Measurements from ENCODE around the gene DIP2C.
A peak's percentile ranks its signal among the peaks of the same experiment; 100 is the strongest.

The DIP2C gene

DNA sequence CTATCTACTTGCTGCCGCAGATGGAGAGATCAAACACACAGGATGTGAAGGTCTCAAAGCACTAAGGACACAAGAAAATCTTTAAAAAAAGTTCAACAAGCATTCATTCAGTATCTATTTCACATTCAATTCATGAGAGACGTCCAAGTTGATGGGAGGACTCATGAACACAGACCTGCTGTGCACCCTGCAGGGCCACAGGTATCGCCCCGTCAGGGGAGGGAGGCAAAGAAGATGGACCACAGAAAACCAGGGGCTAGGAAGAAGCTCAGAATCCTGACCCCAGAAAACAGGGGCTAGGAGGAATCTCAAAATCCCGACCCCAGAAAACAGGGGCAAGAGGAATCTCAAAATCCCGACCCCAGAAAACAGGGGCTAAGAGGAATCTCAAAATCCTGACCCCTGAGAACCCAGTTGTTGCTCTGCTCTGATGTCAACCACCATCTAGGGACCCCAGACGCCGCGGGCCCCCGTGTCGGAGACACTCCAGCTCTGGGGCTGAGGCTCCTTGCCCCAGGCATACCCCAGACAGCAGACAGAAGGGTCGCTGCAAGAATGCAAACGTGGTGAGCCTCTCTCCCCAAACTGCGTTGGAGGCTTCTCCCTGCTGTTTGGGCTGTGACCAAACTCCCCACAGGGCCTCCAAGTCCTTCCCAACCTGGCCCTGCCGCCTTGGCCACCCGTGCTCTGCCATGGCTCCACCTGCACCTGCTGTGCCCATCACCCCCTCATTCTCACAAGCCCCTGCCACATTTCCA is 197.6 kb downstream of the DIP2C start:
- Histone ChIP-seq H4K91ac (ENCODE audit: low read depth, low read length) (peak overlapping the region; percentile 75), H3K23ac (ENCODE audit: low read length) (no peak overlapping the region), H4K12ac (ENCODE audit: low read depth, low read length) (peak overlapping the region; percentile 22), H2BK120ac (ENCODE audit: insufficient read depth, low read length, poor library complexity) (peak overlapping the region; percentile 35), H3K27me3 (ENCODE audit: insufficient read depth, low read length) (no peaks in the 10 kb centered on the region), H3K14ac (ENCODE audit: low read length) (no peak overlapping the region), H3K18ac (ENCODE audit: low read length) (peak overlapping the region; percentile 25), H3K9me3 (ENCODE audit: insufficient read depth, low read depth, low read length) (no peaks in the 10 kb centered on the region), H4K8ac (ENCODE audit: low read depth, low read length) (peak overlapping the region; percentile 54), H3K4me1 (ENCODE audit: control insufficient read depth in 1 of 2, insufficient read depth in 2 of 2, low read length in 2 of 2) (peaks cover 16 to 18% of the 10 kb centered on the region in 2 experiments), H2BK5ac (ENCODE audit: low read depth, low read length, poor library complexity) (no peak overlapping the region), H3K9ac (ENCODE audit: low read length) (no peak overlapping the region), H3K4me3 (ENCODE audit: low read depth, low read length) (no peak overlapping the region), H3K4ac (ENCODE audit: low read depth, low read length) (no peak overlapping the region), H3K27ac (ENCODE audit: low read depth, low read length) (no peak overlapping the region), H3K79me2 (ENCODE audit: control insufficient read depth, insufficient read depth, low read length, poor library complexity) (no peaks in the 10 kb centered on the region), H3K79me1 (ENCODE audit: low read length) (peaks cover 3% of the 10 kb centered on the region), H2BK12ac (ENCODE audit: low read length) (no peak overlapping the region), H3K4me2 (ENCODE audit: low read length) (no peak overlapping the region), H2AK5ac (ENCODE audit: low read length) (no peak overlapping the region), H3K36me3 (ENCODE audit: control insufficient read depth in 1 of 2, insufficient read depth in 2 of 2, low read length in 2 of 2) (no peaks in the 10 kb centered on the region), H2AFZ (ENCODE audit: insufficient read depth, low read length, poor library complexity) (no peak overlapping the region)
- no CpG with 5 or more reads among the region's 16 CpGs for WGBS (ENCODE audit: extremely low coverage, insufficient coverage, insufficient read length)
- no peak for DNase-seq

DNA sequence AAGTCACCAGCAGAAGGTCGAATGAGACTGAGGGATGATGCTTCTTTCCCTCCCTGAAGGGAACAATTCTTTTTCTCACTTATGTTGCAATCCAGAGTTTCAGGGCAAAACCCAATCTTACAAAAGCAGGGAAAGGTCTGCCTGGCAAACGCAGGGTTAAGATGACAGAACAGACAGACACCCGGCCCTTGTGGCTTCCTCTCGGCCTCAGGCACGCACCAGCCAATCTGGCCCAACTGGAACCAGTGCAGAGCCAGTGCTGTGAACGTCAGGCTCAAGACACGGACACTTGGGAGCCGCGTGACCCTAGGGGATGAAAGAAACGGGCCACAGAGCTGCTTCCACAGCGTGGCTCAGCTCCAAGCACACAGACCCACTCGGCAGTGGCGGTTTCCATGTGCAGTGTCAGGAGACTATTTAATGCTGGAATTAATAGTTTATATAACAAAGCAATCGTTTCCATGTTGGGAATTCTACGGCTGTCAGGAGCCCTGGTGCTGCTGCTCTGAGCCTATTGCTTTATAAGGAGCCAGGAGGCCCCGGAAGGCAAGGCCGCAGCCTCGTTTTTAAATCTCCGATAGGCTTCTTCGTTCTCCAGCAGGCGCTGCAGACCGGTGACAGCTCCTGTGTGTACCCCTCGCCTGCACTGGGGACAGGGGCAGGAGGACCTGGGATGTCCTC is 198.4 kb downstream of the DIP2C start:
- Histone ChIP-seq H3K79me1 (ENCODE audit: low read length) (peaks cover 3% of the 10 kb centered on the region), H3K79me2 (ENCODE audit: control insufficient read depth, insufficient read depth, low read length, poor library complexity) (no peaks in the 10 kb centered on the region), H2BK5ac (ENCODE audit: low read depth, low read length, poor library complexity) (peak overlapping the region; percentile 6), H2AK5ac (ENCODE audit: low read length) (no peak overlapping the region), H3K9ac (ENCODE audit: low read length) (no peak overlapping the region), H2BK120ac (ENCODE audit: insufficient read depth, low read length, poor library complexity) (peak overlapping the region; percentile 21), H4K8ac (ENCODE audit: low read depth, low read length) (peak overlapping the region; percentile 54), H3K9me3 (ENCODE audit: insufficient read depth, low read depth, low read length) (no peaks in the 10 kb centered on the region), H4K12ac (ENCODE audit: low read depth, low read length) (no peak overlapping the region), H3K27ac (ENCODE audit: low read depth, low read length) (peak overlapping the region; percentile 2), H2BK12ac (ENCODE audit: low read length) (no peak overlapping the region), H3K14ac (ENCODE audit: low read length) (no peak overlapping the region), H3K23ac (ENCODE audit: low read length) (no peak overlapping the region), H3K4me3 (ENCODE audit: low read depth, low read length) (no peak overlapping the region), H3K4me2 (ENCODE audit: low read length) (peak overlapping the region; percentile 25), H3K36me3 (ENCODE audit: control insufficient read depth in 1 of 2, insufficient read depth in 2 of 2, low read length in 2 of 2) (no peaks in the 10 kb centered on the region), H3K4me1 (ENCODE audit: control insufficient read depth in 1 of 2, insufficient read depth in 2 of 2, low read length in 2 of 2) (peaks cover 18 to 22% of the 10 kb centered on the region in 2 experiments), H3K27me3 (ENCODE audit: insufficient read depth, low read length) (no peaks in the 10 kb centered on the region), H3K4ac (ENCODE audit: low read depth, low read length) (no peak overlapping the region), H3K18ac (ENCODE audit: low read length) (peak overlapping the region; percentile 51), H2AFZ (ENCODE audit: insufficient read depth, low read length, poor library complexity) (no peak overlapping the region), H4K91ac (ENCODE audit: low read depth, low read length) (peak overlapping the region; percentile 75)
- WGBS (ENCODE audit: extremely low coverage, insufficient coverage, insufficient read length) = no CpG with 5 or more reads among the region's 23 CpGs
- DNase-seq = peak; percentile 8 to 30

DNA sequence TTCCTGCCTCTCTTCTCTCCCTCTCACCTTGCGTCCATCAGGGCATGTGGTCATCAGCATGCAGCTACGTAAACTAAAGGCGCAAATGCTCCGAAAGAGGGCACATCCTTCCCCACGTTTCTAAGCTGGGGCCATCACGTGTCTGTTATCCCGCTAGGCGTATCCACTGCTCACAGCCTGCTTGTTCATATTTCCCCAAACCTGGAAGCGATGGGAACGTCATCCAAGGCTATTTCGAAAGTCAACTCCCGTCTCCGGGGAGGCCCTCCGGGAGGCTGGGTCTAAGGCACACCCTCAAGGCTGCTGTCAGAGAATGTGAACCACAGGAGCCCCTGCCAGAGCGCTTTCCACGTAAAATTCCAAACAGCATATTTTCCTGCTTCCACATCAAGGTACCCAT is 199.2 kb downstream of the DIP2C start:
- H4K8ac ChIP-seq (ENCODE audit: low read depth, low read length) = no peak overlapping the region
- no peak overlapping the region for H3K4ac ChIP-seq (ENCODE audit: low read depth, low read length)
- H4K12ac ChIP-seq (ENCODE audit: low read depth, low read length) = no peak overlapping the region
- peak overlapping the region; percentile 2 for H4K91ac ChIP-seq (ENCODE audit: low read depth, low read length)
- peaks cover 18 to 22% of the 10 kb centered on the region in 2 experiments for H3K4me1 ChIP-seq (ENCODE audit: control insufficient read depth in 1 of 2, insufficient read depth in 2 of 2, low read length in 2 of 2)
- H2AK5ac ChIP-seq (ENCODE audit: low read length) = no peak overlapping the region
- H3K79me2 ChIP-seq (ENCODE audit: control insufficient read depth, insufficient read depth, low read length, poor library complexity) = no peaks in the 10 kb centered on the region
- H3K4me2 ChIP-seq (ENCODE audit: low read length) = no peak overlapping the region
- H2AFZ ChIP-seq (ENCODE audit: insufficient read depth, low read length, poor library complexity) = no peak overlapping the region
- H3K14ac ChIP-seq (ENCODE audit: low read length) = no peak overlapping the region
- no peak overlapping the region for H3K9ac ChIP-seq (ENCODE audit: low read length)
- no peak overlapping the region for H3K27ac ChIP-seq (ENCODE audit: low read depth, low read length)
- no peak overlapping the region for H3K4me3 ChIP-seq (ENCODE audit: low read depth, low read length)
- no peak overlapping the region for H2BK12ac ChIP-seq (ENCODE audit: low read length)
- H2BK5ac ChIP-seq (ENCODE audit: low read depth, low read length, poor library complexity) = no peak overlapping the region
- peak; percentile 15 to 26 for DNase-seq
- WGBS (ENCODE audit: extremely low coverage, insufficient coverage, insufficient read length) = no CpG with 5 or more reads among the region's 16 CpGs
- H3K79me1 ChIP-seq (ENCODE audit: low read length) = peaks cover 3% of the 10 kb centered on the region
- no peaks in the 10 kb centered on the region for H3K36me3 ChIP-seq (ENCODE audit: control insufficient read depth in 1 of 2, insufficient read depth in 2 of 2, low read length in 2 of 2)
- peak overlapping the region; percentile 32 for H2BK120ac ChIP-seq (ENCODE audit: insufficient read depth, low read length, poor library complexity)
- no peaks in the 10 kb centered on the region for H3K27me3 ChIP-seq (ENCODE audit: insufficient read depth, low read length)
- H3K9me3 ChIP-seq (ENCODE audit: insufficient read depth, low read depth, low read length) = no peaks in the 10 kb centered on the region
- no peak overlapping the region for H3K23ac ChIP-seq (ENCODE audit: low read length)
- no peak overlapping the region for H3K18ac ChIP-seq (ENCODE audit: low read length)

DNA sequence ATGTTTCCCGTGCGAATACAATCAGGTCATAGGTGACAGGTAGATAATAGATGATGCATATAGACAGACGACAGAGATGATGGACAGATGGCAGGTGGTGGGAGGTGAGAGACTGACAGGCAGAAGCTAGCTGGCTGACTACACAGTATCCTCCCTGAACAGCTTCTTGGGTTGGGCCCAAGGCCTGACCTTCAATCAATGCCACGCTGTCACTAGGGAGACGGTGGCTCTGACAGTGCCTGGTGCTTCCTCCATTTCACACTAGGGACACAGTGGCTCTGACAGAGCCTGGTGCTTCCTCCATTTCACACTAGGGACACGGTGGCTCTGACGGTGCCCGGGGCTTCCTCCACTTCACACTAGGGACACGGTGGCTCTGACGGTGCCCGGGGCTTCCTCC is 200.1 kb downstream of the DIP2C start:
- Histone ChIP-seq H3K4ac (ENCODE audit: low read depth, low read length) (no peak overlapping the region), H3K23ac (ENCODE audit: low read length) (no peak overlapping the region), H3K27ac (ENCODE audit: low read depth, low read length) (no peak overlapping the region), H3K14ac (ENCODE audit: low read length) (no peak overlapping the region), H3K9me3 (ENCODE audit: insufficient read depth, low read depth, low read length) (no peaks in the 10 kb centered on the region), H3K4me3 (ENCODE audit: low read depth, low read length) (no peak overlapping the region), H4K91ac (ENCODE audit: low read depth, low read length) (no peak overlapping the region), H2BK5ac (ENCODE audit: low read depth, low read length, poor library complexity) (no peak overlapping the region), H2BK120ac (ENCODE audit: insufficient read depth, low read length, poor library complexity) (no peak overlapping the region), H2AFZ (ENCODE audit: insufficient read depth, low read length, poor library complexity) (no peak overlapping the region), H3K18ac (ENCODE audit: low read length) (no peak overlapping the region), H4K12ac (ENCODE audit: low read depth, low read length) (no peak overlapping the region), H2AK5ac (ENCODE audit: low read length) (no peak overlapping the region), H3K4me2 (ENCODE audit: low read length) (no peak overlapping the region), H2BK12ac (ENCODE audit: low read length) (no peak overlapping the region), H3K4me1 (ENCODE audit: control insufficient read depth in 1 of 2, insufficient read depth in 2 of 2, low read length in 2 of 2) (peaks cover 18 to 22% of the 10 kb centered on the region in 2 experiments), H3K79me1 (ENCODE audit: low read length) (peaks cover 3% of the 10 kb centered on the region), H3K79me2 (ENCODE audit: control insufficient read depth, insufficient read depth, low read length, poor library complexity) (no peaks in the 10 kb centered on the region), H3K9ac (ENCODE audit: low read length) (no peak overlapping the region), H3K36me3 (ENCODE audit: control insufficient read depth in 1 of 2, insufficient read depth in 2 of 2, low read length in 2 of 2) (peaks cover 2% of the 10 kb centered on the region in 2 experiments), H3K27me3 (ENCODE audit: insufficient read depth, low read length) (no peaks in the 10 kb centered on the region), H4K8ac (ENCODE audit: low read depth, low read length) (no peak overlapping the region)
- no CpG with 5 or more reads among the region's 11 CpGs for WGBS (ENCODE audit: extremely low coverage, insufficient coverage, insufficient read length)
- DNase-seq = no peak

All from trophoblast cell (in vitro differentiated cells and primary cell).